ENCODE results near the gene C1GALT1C1L. TPM values are rescaled to one million over a fixed set of nuclear protein-coding genes. Genes with fewer than 3 reads are reported as not detected.

C1GALT1C1L gene
- total and polyA plus RNA-seq, 2 of the 13 experiments (the other 11 are each of a cell fraction or from before 2014, with no cell fraction given) = 1.3 to 2.4 TPM

DNA sequence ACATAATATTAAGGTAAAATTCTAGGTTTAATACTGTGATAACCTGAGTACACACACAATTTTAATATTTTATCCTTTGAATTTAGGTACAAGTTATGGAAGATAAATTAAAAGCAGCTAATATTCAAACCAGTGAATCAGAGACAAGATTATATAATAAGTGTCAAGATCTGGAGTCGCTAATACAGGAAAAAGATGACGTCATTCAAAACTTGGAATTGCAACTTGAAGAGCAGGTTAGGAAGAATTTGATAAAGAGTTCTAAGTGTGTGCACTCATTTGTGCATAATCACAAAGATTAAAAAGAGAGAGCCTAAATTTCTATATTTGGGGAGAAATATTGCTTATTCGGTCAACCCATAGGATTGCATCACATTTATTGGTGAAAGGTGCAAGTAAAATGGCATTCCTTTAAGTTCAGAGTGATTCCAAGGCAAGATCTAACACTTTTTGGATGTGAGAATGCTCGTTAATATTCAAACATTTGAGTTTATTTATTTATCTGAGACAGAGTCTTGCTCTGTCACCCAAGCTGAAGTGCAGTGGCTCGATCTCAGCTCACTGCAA, 16.3 kb upstream of the C1GALT1C1L start:
- no peaks in the 10 kb centered on the region for H3K9me3 ChIP-seq (ENCODE audit: low read length)
- no peaks in the 10 kb centered on the region for H4K20me1 ChIP-seq (ENCODE audit: insufficient read depth, low read length)
- BruUV-seq (replicated peaks) = no TSS peak
- H3K27ac ChIP-seq (ENCODE audit: extremely low read length, insufficient read depth, low read length) = no peak overlapping the region
- FAIRE-seq (peak; percentile 36), ATAC-seq (no peak), DNase-seq (ENCODE audit: low spot score) (no peak)
- no peak for TF ChIP-seq ZNF383 (CRISPR knock-in tag; IDR thresholded peaks at IDR 0.05; ENCODE audit: borderline replicate concordance)
- no peak for TF ChIP-seq RORA (CRISPR knock-in tag; IDR thresholded peaks at IDR 0.05)
- no peak for TF ChIP-seq ZNF788 (CRISPR knock-in tag; IDR thresholded peaks at IDR 0.05; ENCODE audit: borderline replicate concordance)
- TF ChIP-seq FOXC1 (CRISPR knock-in tag; IDR thresholded peaks at IDR 0.05; ENCODE audit: borderline replicate concordance) = no peak
- TF ChIP-seq ONECUT2 (CRISPR knock-in tag; IDR thresholded peaks at IDR 0.05) = no peak
- no peak for TF ChIP-seq ZNF160 (CRISPR knock-in tag; IDR thresholded peaks at IDR 0.05)
- TF ChIP-seq CREB1 (IDR thresholded peaks at IDR 0.05) = peak; percentile 77
- no peak for TF ChIP-seq CREB1 (CRISPR knock-in tag; IDR thresholded peaks at IDR 0.05)
- peak; percentile 96 for TF ChIP-seq ATF7 (IDR thresholded peaks at IDR 0.05)
- no peak for TF ChIP-seq ATF7 (CRISPR knock-in tag; IDR thresholded peaks at IDR 0.05)
- TF ChIP-seq PRDM10 (CRISPR knock-in tag; IDR thresholded peaks at IDR 0.05; ENCODE audit: low read depth) = no peak
- peak; percentile 52; the same call in 1 of the 2 replicates for TF ChIP-seq CEBPB (IDR thresholded peaks at IDR 0.05; ENCODE audit: borderline replicate concordance, low read depth, low read length)
- no peak for TF ChIP-seq ZNF768 (CRISPR knock-in tag; IDR thresholded peaks at IDR 0.05)
- 69% methylated on average over 5 of the region's 5 CpGs for WGBS (ENCODE audit: low lambda C conversion rate)
- H3K36me3 ChIP-seq (replicated peaks in 1 of 2; ENCODE audit: control insufficient read depth in 1 of 2, insufficient read depth in 2 of 2, low read length in 2 of 2) = no peaks in the 10 kb centered on the region
- in situ Hi-C loops (cut with HindIII; ENCODE audit: extremely low pct_ligation_motif_present, low pct_unique_long_range_greater_than_20kb) = no loop called here
- no peak overlapping the region for H3K4me3 ChIP-seq (replicated peaks in 1 of 3; ENCODE audit: insufficient read depth in 1 of 3, low read depth in 2 of 3, low read length in 3 of 3)
- H3K9ac ChIP-seq (ENCODE audit: insufficient read depth, low read depth, low read length) = no peak overlapping the region
- POLR2A ChIA-PET = no interaction called here
- H3K4me1 ChIP-seq (ENCODE audit: insufficient read depth, low read length) = no peaks in the 10 kb centered on the region
- H3K79me2 ChIP-seq (ENCODE audit: insufficient read depth, low read length) = no peaks in the 10 kb centered on the region
- no peak overlapping the region for H2AFZ ChIP-seq (ENCODE audit: low read length)
- no peaks in the 10 kb centered on the region for H3K27me3 ChIP-seq (ENCODE audit: control insufficient read depth in 1 of 2, insufficient read depth in 2 of 2, low read length in 2 of 2)
- intact Hi-C loops (cut with micrococcal nuclease; ENCODE audit: unreplicated experiment) = no loop called here
- CTCF ChIA-PET (ENCODE audit: low intra/inter-chr PET ratio, low total read pairs) = no interaction called here
- H3K4me2 ChIP-seq (ENCODE audit: low read depth, low read length) = no peak overlapping the region
